H1 (cell line): ENCODE measurements around the gene GTF2I. TPM values are rescaled to one million over a fixed set of nuclear protein-coding genes. Genes with fewer than 3 reads are reported as not detected.

Source experiments
- CTCF ChIA-PET: fragments of 300-600 bp; sonication (Branson Sonifier 250); formaldehyde crosslinking; loops from one replicate; lab custom pipeline; 2021; ENCODE audit not compliant: partially characterized antibody; lab: Charles Lee
- POLR2A ChIA-PET: fragments of 300-600 bp; sonication (Branson Sonifier 250); formaldehyde crosslinking; loops from one replicate; lab custom pipeline; 2021; ENCODE audit warnings: inconsistent platforms; ENCODE audit not compliant: partially characterized antibody; lab: Charles Lee
- DNase-seq, 2 experiments: peaks; one replicate each; pipeline versions ENCODE4 v3.0.0 to v3.0.0-alpha.2; 2010 to 2022; ENCODE audit warnings: low spot score in 2 of 2, low read depth in 1 of 2, mixed read lengths in 1 of 2
- FAIRE-seq: peaks from 2 replicates; lab custom pipeline; 2011; peaks lifted over from hg19 to GRCh38; lab: Jason Lieb, UNC
- H2AFZ ChIP-seq: 2 replicates; pipeline ENCODE4 v1.8.1; 2012; ENCODE audit warnings: low read length, inconsistent platforms
- H2AK5ac ChIP-seq: 2 replicates; pipeline ENCODE4 v1.6.1; 2013; ENCODE audit warnings: low read depth, low read length
- H2BK120ac ChIP-seq: replicated peaks from 2 replicates; pipeline ENCODE3; 2013; ENCODE audit warnings: low read depth, low read length, inconsistent platforms
- H2BK12ac ChIP-seq: 2 replicates; pipeline ENCODE4 v1.6.1; 2013; ENCODE audit warnings: low read depth, low read length
- H2BK15ac ChIP-seq: 2 replicates; pipeline ENCODE4 v1.6.1; 2013; ENCODE audit warnings: low read length
- H2BK20ac ChIP-seq: 2 replicates; pipeline ENCODE4 v1.6.1; 2013; ENCODE audit warnings: low read length
- H2BK5ac ChIP-seq: 2 replicates; pipeline ENCODE4 v1.6.1; 2013; ENCODE audit warnings: low read depth, low read length
- H3K14ac ChIP-seq: 2 replicates; pipeline ENCODE4 v1.6.1; 2013; ENCODE audit warnings: inconsistent platforms; ENCODE audit not compliant: insufficient read length
- H3K18ac ChIP-seq: 2 replicates; pipeline ENCODE4 v1.6.1; 2013; ENCODE audit warnings: low read length; ENCODE audit errors: extremely low read depth
- H3K23ac ChIP-seq: 2 replicates; pipeline ENCODE4 v1.6.1; 2013; ENCODE audit warnings: inconsistent platforms; ENCODE audit not compliant: insufficient read length
- H3K23me2 ChIP-seq: 2 replicates; pipeline ENCODE4 v1.6.1; 2013; ENCODE audit warnings: low read depth, low read length
- H3K27ac ChIP-seq: 2 replicates; pipeline ENCODE4 v1.6.1; 2011; ENCODE audit warnings: low read depth, low read length, inconsistent platforms
- H3K27me3 ChIP-seq, 4 experiments: replicated peaks in 1 of 4; 1 replicate in 1 of 4; 2 replicates in 3 of 4; pipeline versions ENCODE4 v1.6.1 to v1.8.1; 2011 to 2013; ENCODE audit warnings: low read length in 3 of 4, mild to moderate bottlenecking in 3 of 4, inconsistent platforms in 2 of 4, mixed read lengths in 2 of 4, moderate library complexity in 1 of 4; ENCODE audit not compliant: control insufficient read depth in 3 of 4, insufficient read depth in 3 of 4; ENCODE audit errors: extremely low read depth in 1 of 4
- H3K36me3 ChIP-seq, 4 experiments: 2 replicates each; pipeline versions ENCODE4 v1.6.1 to v1.8.1; 2011 to 2013; ENCODE audit warnings: mild to moderate bottlenecking in 4 of 4, low read length in 3 of 4, moderate library complexity in 2 of 4, control low read depth in 1 of 4, inconsistent platforms in 1 of 4; ENCODE audit not compliant: insufficient read depth in 4 of 4, control insufficient read depth in 2 of 4
- H3K4ac ChIP-seq: replicated peaks from 2 replicates; pipeline ENCODE3; 2013; ENCODE audit warnings: low read length, low read depth, mixed read lengths, inconsistent platforms; ENCODE audit not compliant: insufficient read length
- H3K4me1 ChIP-seq, 4 experiments: replicated peaks in 1 of 4; 1 replicate in 1 of 4; 2 replicates in 3 of 4; pipeline versions ENCODE4 v1.6.1 to v1.8.1; 2011 to 2013; ENCODE audit warnings: low read length in 3 of 4, inconsistent platforms in 2 of 4, mixed read lengths in 1 of 4; ENCODE audit not compliant: insufficient read depth in 4 of 4, control insufficient read depth in 3 of 4
- H3K4me2 ChIP-seq, 2 experiments: 2 replicates each; pipeline versions ENCODE4 v1.6.1 to v1.8.1; 2011 to 2013; ENCODE audit warnings: low read depth in 2 of 2, low read length in 2 of 2, control low read depth in 1 of 2, inconsistent platforms in 1 of 2, mild to moderate bottlenecking in 1 of 2; ENCODE audit not compliant: insufficient read depth in 1 of 2
- H3K4me3 ChIP-seq, 4 experiments: fragments of 200-600, 300-600 bp in 1 of 4; sonication (generic), shearing (Covaris generic), sonication (Bioruptor Twin) in 1 of 4; 2 replicates each; pipeline versions ENCODE4 v1.5.1 to v1.8.1; 2011 to 2016; ENCODE audit warnings: low read length in 4 of 4, low read depth in 3 of 4, control low read depth in 2 of 4, inconsistent platforms in 2 of 4, mild to moderate bottlenecking in 2 of 4, mixed read lengths in 1 of 4, moderate library complexity in 1 of 4; ENCODE audit not compliant: insufficient read depth in 2 of 4; ENCODE audit errors: extremely low read depth in 1 of 4
- H3K56ac ChIP-seq: replicated peaks from 2 replicates; pipeline ENCODE3; 2013; ENCODE audit warnings: low read depth, mild to moderate bottlenecking, mixed read lengths, low read length, inconsistent platforms; ENCODE audit not compliant: insufficient read length
- H3K79me1 ChIP-seq: 2 replicates; pipeline ENCODE4 v1.6.1; 2013; ENCODE audit warnings: low read depth, low read length, control low read depth
- H3K79me2 ChIP-seq, 2 experiments: 2 replicates each; pipeline versions ENCODE4 v1.6.1 to v1.8.1; 2012 to 2013; ENCODE audit warnings: low read length in 2 of 2, mild to moderate bottlenecking in 2 of 2, inconsistent platforms in 1 of 2; ENCODE audit not compliant: insufficient read depth in 2 of 2, control insufficient read depth in 1 of 2
- H3K9ac ChIP-seq, 4 experiments: replicated peaks in 1 of 4; 1 replicate in 1 of 4; 2 replicates in 3 of 4; pipeline versions ENCODE4 v1.6.1 to v1.8.1; 2011 to 2013; ENCODE audit warnings: low read depth in 3 of 4, low read length in 3 of 4, control low read depth in 2 of 4, mild to moderate bottlenecking in 2 of 4, moderate library complexity in 2 of 4, inconsistent platforms in 1 of 4; ENCODE audit errors: extremely low read depth in 1 of 4
- H3K9me3 ChIP-seq, 2 experiments: 2 replicates each; pipeline versions ENCODE4 v1.6.1 to v1.8.1; 2012 to 2013; ENCODE audit warnings: mild to moderate bottlenecking in 2 of 2, moderate library complexity in 2 of 2, control low read depth in 1 of 2, inconsistent platforms in 1 of 2, low read depth in 1 of 2, low read length in 1 of 2, mixed read lengths in 1 of 2; ENCODE audit not compliant: insufficient read depth in 2 of 2
- H4K20me1 ChIP-seq, 2 experiments: replicated peaks in 1 of 2; 2 replicates each; pipeline versions ENCODE3 to v1.8.1; 2011 to 2013; ENCODE audit warnings: inconsistent platforms in 2 of 2, low read length in 2 of 2, mild to moderate bottlenecking in 1 of 2; ENCODE audit not compliant: insufficient read depth in 2 of 2, control insufficient read depth in 1 of 2
- H4K5ac ChIP-seq: 2 replicates; pipeline ENCODE4 v1.6.1; 2013; ENCODE audit warnings: low read length, low read depth, mixed read lengths, inconsistent platforms; ENCODE audit not compliant: insufficient read length
- H4K8ac ChIP-seq: 2 replicates; pipeline ENCODE4 v1.8.0; 2013; ENCODE audit warnings: mild to moderate bottlenecking, moderate library complexity, low read length, inconsistent platforms; ENCODE audit not compliant: insufficient read depth; ENCODE audit errors: extremely low read depth
- H4K91ac ChIP-seq: replicated peaks from 2 replicates; pipeline ENCODE3; 2013; ENCODE audit warnings: low read length, mixed read lengths, inconsistent platforms; ENCODE audit not compliant: insufficient read length
- BCL11A ChIP-seq, 2 experiments: IDR thresholded peaks; one replicate each; pipeline ENCODE4 v1.6.1; 2011; ENCODE audit warnings: low read depth in 2 of 2, low read length in 2 of 2, mild to moderate bottlenecking in 2 of 2
- BRCA1 ChIP-seq: IDR thresholded peaks from 2 replicates; pipeline ENCODE4 v1.6.1; 2012; ENCODE audit warnings: low read depth, low read length, improper control_type of control experiment
- CBX8 ChIP-seq: fragments of 300-800, 300-1000 bp; sonication (generic); IDR thresholded peaks from 2 replicates; pipeline ENCODE4 v1.7.1; 2016; ENCODE audit warnings: low read depth, low read length, borderline replicate concordance
- CHD2 ChIP-seq: IDR thresholded peaks from 2 replicates; pipeline ENCODE4 v1.6.1; 2012; ENCODE audit warnings: low read length, improper control_type of control experiment
- CTBP2 ChIP-seq: IDR thresholded peaks from 2 replicates; pipeline ENCODE4 v1.7.0; 2011; ENCODE audit warnings: borderline replicate concordance, mild to moderate bottlenecking, moderate library complexity, mixed read lengths, low read length; ENCODE audit not compliant: insufficient read depth, insufficient read length
- E2F6 ChIP-seq: IDR thresholded peaks from 2 replicates; pipeline ENCODE4 v1.6.1; 2012; ENCODE audit warnings: inconsistent platforms
- HDAC2 ChIP-seq, 2 experiments: fragments of 300-600 bp in 1 of 2; sonication (generic) in 1 of 2; IDR thresholded peaks; 2 replicates each; pipeline ENCODE4 v1.6.1; 2011 to 2012; ENCODE audit warnings: low read depth in 2 of 2, low read length in 2 of 2, mild to moderate bottlenecking in 2 of 2, moderate library complexity in 2 of 2, borderline replicate concordance in 1 of 2, inconsistent platforms in 1 of 2
- KDM1A ChIP-seq: fragments of 200-600, 300-600 bp; sonication (generic); IDR thresholded peaks from 2 replicates; pipeline ENCODE4 v1.7.1; 2016; ENCODE audit warnings: mild to moderate bottlenecking, low read length, borderline replicate concordance
- SIN3A ChIP-seq, 2 experiments: IDR thresholded peaks in 1 of 2; conservative IDR thresholded peaks in 1 of 2; 2 replicates each; pipeline ENCODE4 v1.6.1; 2011 to 2012; ENCODE audit warnings: low read length in 2 of 2, improper control_type of control experiment in 1 of 2, low read depth in 1 of 2, mild to moderate bottlenecking in 1 of 2
- SP2 ChIP-seq: IDR thresholded peaks from 2 replicates; pipeline ENCODE4 v1.6.1; 2012; ENCODE audit warnings: mild to moderate bottlenecking, low read length, inconsistent platforms
- TAF1 ChIP-seq: IDR thresholded peaks from 2 replicates; pipeline ENCODE4 v1.6.1; 2011; ENCODE audit warnings: mild to moderate bottlenecking, low read depth, low read length
- TAF7 ChIP-seq: optimal IDR thresholded peaks from 2 replicates; pipeline ENCODE3; 2011; ENCODE audit warnings: low read depth, mild to moderate bottlenecking, inconsistent platforms, low read length, moderate library complexity, borderline replicate concordance
- WGBS, 2 experiments: shearing (Covaris generic) in 1 of 2; methylation state at CpG; one replicate each; pipeline versions ENCODE4 v1.1.6 to v1.1.7; 2013 to 2015; ENCODE audit warnings: low lambda C conversion rate in 2 of 2, mixed read lengths in 2 of 2, inconsistent platforms in 1 of 2, low coverage in 1 of 2, missing lambda C conversion rate in 1 of 2; ENCODE audit not compliant: insufficient replicate concordance in 2 of 2, insufficient coverage in 1 of 2, insufficient read length in 1 of 2; ENCODE audit errors: extremely low coverage in 1 of 2, missing lambda C conversion rate in 1 of 2; 5-methylcytosine and 5-hydroxymethylcytosine counted together
- polyA plus RNA-seq, 7 experiments: library from polyadenylated mRNA; depleted of rRNA in 3 of 7; stranded (reverse) in 5 of 7; unstranded in 2 of 7; fragments of >200 nt in 5 of 7; fragments of 200-250 nt in 2 of 7; gene quantifications; 1 replicate in 5 of 7; 2 replicates in 1 of 7; 4 replicates in 1 of 7; pipeline versions ENCODE4 v1.2.1 to v1.2.3, GENCODE V29; 2011 to 2013; ENCODE audit warnings: missing spikeins in 2 of 7, mixed read lengths in 2 of 7
- total RNA-seq: library from RNA; stranded (reverse); fragmentation: NEBNext Ultra II Directional; extraction: Animal tissue kit (Norgen Biotek cat#: 25700); gene quantifications from 2 replicates; pipeline ENCODE4 v1.2.1, GENCODE V29; 2021

GTF2I gene
- total and polyA plus RNA-seq, 2 of the 8 experiments (the other 6 are each of a cell fraction or from before 2014, with no cell fraction given), result 46.7 to 316 TPM

GRCh38 chr7:74653686-74654181 lies 3.8 kb upstream of the GTF2I start:
- no peaks in the 10 kb centered on the region for H3K27me3 ChIP-seq
- no peak overlapping the region for H2BK15ac ChIP-seq
- H3K23ac ChIP-seq, result no peak overlapping the region
- H2AFZ ChIP-seq, result no peak overlapping the region
- POLR2A ChIA-PET, result interaction anchor here (0.7 kb wide), 1 partner anchor 269 kb away, joined by 3 read pairs; no protein-coding TSS in a partner anchor
- H3K14ac ChIP-seq, result no peak overlapping the region
- H4K8ac ChIP-seq, result no peak overlapping the region
- no peaks in the 10 kb centered on the region for H3K9me3 ChIP-seq
- CTCF ChIA-PET, result interaction anchor here (0.7 to 1.3 kb wide), 3 partner anchors 87 to 474 kb away, joined by 3 to 5 read pairs (median 4); no protein-coding TSS in a partner anchor
- no peak overlapping the region for H3K56ac ChIP-seq
- peak overlapping the region; percentile 7 for H2BK120ac ChIP-seq
- peaks cover 8% of the 10 kb centered on the region; the same call in 1 of the 2 replicates for H3K23me2 ChIP-seq
- H3K27ac ChIP-seq, result no peak overlapping the region
- no peak overlapping the region for H2BK12ac ChIP-seq
- H3K9ac ChIP-seq, result no peak overlapping the region
- H3K4me2 ChIP-seq, result no peak overlapping the region
- H2BK20ac ChIP-seq, result no peak overlapping the region
- H2AK5ac ChIP-seq, result no peak overlapping the region
- no peaks in the 10 kb centered on the region for H4K20me1 ChIP-seq
- H3K4me3 ChIP-seq, result no peak overlapping the region
- H2BK5ac ChIP-seq, result no peak overlapping the region
- H3K4ac ChIP-seq, result no peak overlapping the region
- no peaks in the 10 kb centered on the region for H3K79me1 ChIP-seq
- DNase-seq (no peak), FAIRE-seq (no peak)
- H3K18ac ChIP-seq, result no peak overlapping the region; the same call in 1 of the 2 replicates
- peaks cover 5 to 18% (median 12%) of the 10 kb centered on the region in 4 experiments for H3K4me1 ChIP-seq
- H4K91ac ChIP-seq, result no peak overlapping the region
- H3K79me2 ChIP-seq, result 0 out of 4 replicates have a peak, but pooled peaks cover 0 to 2% of the 10 kb centered on the region in 2 experiments
- H4K5ac ChIP-seq, result no peak overlapping the region
- no peaks in the 10 kb centered on the region for H3K36me3 ChIP-seq
- 94% methylated on average over 11 of the region's 11 CpGs; no CpG with 5 or more reads in 1 of the 2 experiments for WGBS, 2 experiments
- TF ChIP-seq SIN3A (conservative IDR thresholded peaks at IDR 0.05 in 1 of 2, IDR thresholded peaks at IDR 0.05 in 1 of 2; ENCODE audit: low read depth in 1 of 2, low read length in 2 of 2) (no peak), KDM1A (no peak), BRCA1 (no peak), TAF7 (no peak), CTBP2 (no peak), TAF1 (no peak), BCL11A (IDR thresholded peaks at IDR 0.05; ENCODE audit: low read depth in 2 of 2, low read length in 2 of 2) (no peak), CBX8 (no peak), SP2 (no peak), E2F6 (no peak), CHD2 (no peak), HDAC2 (IDR thresholded peaks at IDR 0.05; ENCODE audit: borderline replicate concordance in 1 of 2, low read depth in 2 of 2, low read length in 2 of 2) (no peak)
